M059J (cell line): ENCODE results near the gene ULK4. TPM values are rescaled to one million over a fixed set of nuclear protein-coding genes. Genes with fewer than 3 reads are reported as not detected.
A peak's percentile ranks its signal among the peaks of the same experiment; 100 is the strongest.
"Not testable (repeated sequence)": the region's sequence is repeated elsewhere in the genome, so short reads cannot be mapped to it uniquely, and the experiment has no call there.

Experiments
- DNase-seq: peaks from one replicate; pipeline ENCODE4 v3.0.0-alpha.2; 2012; ENCODE audit warnings: low read depth
- total RNA-seq: library from RNA; depleted of rRNA; stranded (reverse); fragments of >200 nt; shearing (Covaris generic); gene quantifications from 2 replicates; pipeline ENCODE4 v1.2.3, GENCODE V29; 2014; rRNA removed

The ULK4 gene
- 8.4 and 9.1 TPM in 2 replicates for total RNA-seq

- peak; percentile 99 for DNase-seq
These were observed at the start of gene ULK4 for GRCh38 chr3:41961751-41962679. Gene ULK4, minus strand, starts transcription at chr3:41962103. Its CDS starts 7,344 bp downstream, at chr3:41954759.

GRCh38 chr3:42010530-42010929 is 48.6 kb upstream of the ULK4 start:
- no peak for DNase-seq

GRCh38 chr3:42009456-42009855 is 47.6 kb upstream of the ULK4 start:
- DNase-seq: no peak

DNA sequence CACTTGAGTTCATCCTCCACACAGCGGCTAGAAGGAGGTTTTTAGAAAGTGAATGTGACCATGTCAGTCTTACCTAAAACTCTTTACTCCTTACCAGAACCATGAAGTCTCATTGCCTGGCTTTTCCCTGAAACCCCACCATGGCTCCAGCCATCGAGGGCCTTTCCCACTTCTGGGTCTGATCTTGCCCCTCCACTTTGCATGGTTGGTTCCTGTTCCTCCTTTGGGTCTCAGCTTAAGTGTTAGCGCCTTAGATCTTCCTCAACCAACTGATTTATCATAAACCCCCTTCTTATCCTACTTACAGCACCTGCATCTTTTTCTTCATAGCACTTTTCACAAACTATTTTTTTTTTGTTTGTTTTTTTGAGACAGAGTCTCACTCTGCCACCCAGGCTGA is 45.9 kb upstream of the ULK4 start:
- no peak for DNase-seq

DNA sequence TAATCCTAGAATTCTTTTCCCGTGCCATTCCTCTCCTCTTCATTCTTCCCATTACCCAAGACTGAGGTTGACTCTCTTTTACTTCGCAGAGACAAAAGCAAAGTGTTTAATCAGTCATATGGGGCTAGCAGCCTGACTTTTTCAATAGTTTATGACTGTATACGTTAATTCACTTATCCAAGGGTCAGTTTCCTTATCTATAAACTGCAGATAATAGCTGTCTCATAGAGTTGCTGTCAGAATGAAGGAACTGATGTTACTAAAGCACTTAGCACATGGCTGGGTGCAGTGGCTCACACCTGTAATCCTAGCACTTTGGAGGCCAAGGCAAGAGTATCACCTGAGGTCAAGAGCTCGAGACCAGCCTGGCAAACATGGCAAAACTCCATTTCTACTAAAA is 43.5 kb upstream of the ULK4 start:
- DNase-seq: no peak

- DNase-seq: no peak
These were observed 40.9 kb upstream of the ULK4 start for GRCh38 chr3:42002790-42003189.

DNA sequence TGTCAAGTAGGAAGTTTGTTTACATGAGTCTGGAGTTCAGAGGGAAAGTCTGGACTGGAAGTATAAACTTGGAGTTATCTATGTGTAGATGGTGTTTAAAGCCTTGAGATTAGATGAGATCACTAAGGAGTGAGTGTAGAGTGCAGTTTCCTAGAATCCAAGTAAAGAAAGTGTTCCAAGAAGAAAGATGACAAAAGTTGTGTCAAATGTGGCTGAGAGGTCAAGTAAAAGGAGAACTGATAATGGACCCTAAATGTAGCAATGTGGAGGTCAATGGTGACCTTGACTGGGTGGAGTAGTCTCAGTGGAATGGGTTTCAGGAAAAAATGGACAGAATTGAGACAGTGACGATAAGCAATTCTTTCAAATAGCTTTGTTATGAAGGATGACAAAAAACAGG is 39.9 kb upstream of the ULK4 start:
- DNase-seq: no peak

DNA sequence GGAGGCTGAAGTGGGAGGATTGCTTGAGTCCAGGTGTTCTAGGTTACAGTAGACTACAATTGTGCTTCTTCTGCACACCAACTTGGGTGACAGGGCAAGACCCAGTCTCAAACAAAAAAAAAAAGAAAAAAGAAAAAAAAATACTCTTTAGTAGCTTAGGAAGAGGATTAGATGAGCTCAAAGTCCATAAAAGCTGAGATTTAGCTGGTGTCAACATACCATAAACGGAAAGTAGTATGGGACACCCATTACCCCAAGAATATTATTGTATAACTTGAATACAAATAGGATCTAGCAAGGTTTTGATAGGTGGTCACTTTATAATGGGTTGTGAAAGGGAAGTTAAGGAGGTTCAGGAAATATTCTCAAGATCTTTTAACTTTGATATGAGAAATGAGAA is 38.0 kb upstream of the ULK4 start:
- no peak for DNase-seq

- DNase-seq: no peak
These were observed 36.0 kb upstream of the ULK4 start for GRCh38 chr3:41997702-41998550.

GRCh38 chr3:41991437-41991836 is 29.5 kb upstream of the ULK4 start:
- peak; percentile 69 for DNase-seq

- no peak for DNase-seq
These were observed 27.6 kb upstream of the ULK4 start for GRCh38 chr3:41989518-41989917.

GRCh38 chr3:41987627-41988026 is 25.7 kb upstream of the ULK4 start:
- no peak for DNase-seq

GRCh38 chr3:41986561-41986960 is 24.7 kb upstream of the ULK4 start:
- no peak for DNase-seq

- DNase-seq: no peak
These were observed 23.1 kb upstream of the ULK4 start for GRCh38 chr3:41985018-41985417.

DNA sequence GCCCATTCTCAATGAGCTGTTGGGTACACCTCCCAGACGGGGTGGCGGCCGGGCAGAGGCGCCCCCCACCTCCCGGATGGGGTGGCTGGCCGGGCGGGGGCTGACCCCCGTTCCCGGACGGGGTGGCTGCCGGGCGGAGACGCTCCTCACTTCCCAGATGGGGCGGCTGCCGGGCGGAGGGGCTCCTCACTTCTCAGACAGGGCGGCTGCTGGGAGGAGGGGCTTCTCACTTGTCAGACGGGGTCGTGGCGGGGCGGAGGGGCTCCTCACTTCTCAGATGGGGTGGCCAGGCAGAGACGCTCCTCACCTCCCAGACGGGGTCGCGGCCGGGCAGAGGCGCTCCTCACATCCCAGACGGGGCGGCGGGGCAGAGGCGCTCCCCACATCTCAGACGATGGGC is 21.2 kb upstream of the ULK4 start:
- DNase-seq: not testable (repeated sequence)

DNA sequence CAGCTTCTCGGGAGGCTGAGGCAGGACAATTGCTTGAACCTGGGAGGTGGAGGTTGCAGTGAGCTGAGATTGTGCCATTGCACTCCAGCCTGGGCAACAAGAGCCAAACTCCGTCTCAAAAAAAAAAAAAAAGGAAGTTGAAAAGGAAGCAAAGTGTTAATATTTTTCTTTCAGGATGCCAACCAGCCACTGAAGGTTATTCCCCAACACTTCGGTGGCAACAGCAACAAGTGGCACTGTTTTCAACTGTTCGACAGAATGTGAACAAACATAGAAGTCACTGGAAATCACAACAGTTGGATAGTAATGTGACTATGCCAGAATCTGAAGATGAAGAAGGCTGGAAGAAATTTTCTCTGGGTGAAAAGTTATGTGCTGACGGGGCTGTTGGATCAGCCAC is 15.5 kb upstream of the ULK4 start:
- not testable (repeated sequence) for DNase-seq

GRCh38 chr3:41975416-41976103 is 13.7 kb upstream of the ULK4 start:
- no peak for DNase-seq

DNA sequence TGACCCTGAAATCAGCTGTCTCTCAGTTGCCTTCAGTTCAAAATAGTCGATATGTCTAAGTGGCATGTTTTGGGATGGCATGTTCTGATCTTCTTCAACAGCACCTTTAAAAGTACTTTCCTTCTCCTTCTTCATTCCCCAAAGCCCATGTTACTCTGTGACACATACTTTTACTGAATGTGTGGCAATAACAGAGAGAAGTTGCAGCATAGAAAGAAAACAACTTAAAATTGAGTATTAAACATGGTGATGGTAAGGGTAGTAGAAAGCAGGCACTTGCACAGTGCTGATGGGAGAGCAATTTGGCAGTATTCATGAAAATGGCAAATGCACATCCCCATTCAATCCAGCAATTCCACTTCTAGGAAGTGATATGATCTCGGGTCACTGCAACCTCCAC is 12.3 kb upstream of the ULK4 start:
- DNase-seq: no peak

- no peak for DNase-seq
These were observed 10.9 kb upstream of the ULK4 start for GRCh38 chr3:41972802-41973201.

DNA sequence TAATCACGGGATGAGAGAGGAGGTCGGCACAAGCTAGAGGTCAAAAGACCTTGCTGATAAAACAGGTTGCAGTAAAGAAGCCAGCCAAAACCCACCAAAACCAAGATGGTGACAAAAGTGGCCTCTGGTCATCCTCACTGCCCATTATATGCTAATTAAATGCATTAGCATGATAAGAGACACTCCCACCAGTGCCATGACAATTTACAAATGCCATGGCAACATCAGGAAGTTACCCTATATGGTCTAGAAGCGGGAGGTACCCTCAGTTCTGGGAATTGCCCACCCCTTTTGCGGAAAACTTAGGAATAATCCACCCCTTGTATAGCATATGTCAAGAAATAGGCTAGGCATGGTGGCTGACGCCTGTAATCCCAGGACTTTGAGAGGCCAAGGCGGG is 4.3 kb upstream of the ULK4 start:
- DNase-seq: no peak

DNA sequence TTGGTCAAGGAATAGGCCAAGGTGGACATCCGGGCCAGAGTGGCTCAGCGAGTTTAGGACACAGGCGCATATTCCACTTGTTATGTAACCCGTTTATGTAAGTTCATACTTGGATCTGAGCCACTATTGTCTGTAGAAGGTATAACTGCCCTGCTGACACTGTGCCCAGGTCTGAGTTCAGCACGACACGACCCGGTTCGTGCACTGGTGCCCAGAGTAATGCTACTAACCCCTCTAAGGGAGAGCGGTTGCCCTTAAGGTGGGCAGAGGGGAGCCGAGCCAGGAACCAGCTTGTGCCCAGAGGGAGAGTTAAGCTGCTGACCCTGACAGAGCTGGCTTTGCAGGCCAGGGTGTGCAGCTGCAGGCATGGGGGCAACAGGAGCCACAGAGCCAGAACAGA is 1.9 kb upstream of the ULK4 start:
- no peak for DNase-seq
